PC-9 (cell line): Measurements from ENCODE around the gene RIC3. TPM values are rescaled to one million over a fixed set of nuclear protein-coding genes. Genes with fewer than 3 reads are reported as not detected.

Experiments
- BruUV-seq: library from RNA; stranded (reverse); fragments of 400-500 nt; replicated peaks from 2 replicates; lab custom pipeline; 2021; lab: Mats Ljungman, UMichigan
- CTCF ChIA-PET: fragments of 300-600 bp; sonication (Branson Sonifier 250); formaldehyde crosslinking; loops from one replicate; lab custom pipeline; 2022; ENCODE audit warnings: antibody characterized with exemption; lab: Charles Lee
- POLR2A ChIA-PET: fragments of 300-600 bp; sonication (Branson Sonifier 250); formaldehyde crosslinking; loops from one replicate; lab custom pipeline; 2022; ENCODE audit warnings: antibody characterized with exemption; ENCODE audit not compliant: unreplicated experiment; lab: Charles Lee
- DNase-seq, 2 experiments: peaks; one replicate each; pipeline versions ENCODE4 v3.0.0 to v3.0.0-alpha.2; 2015 to 2022; ENCODE audit warnings: mixed read lengths in 1 of 2
- H2AFZ ChIP-seq: fragments of 200-600 bp; sonication (generic); 2 replicates; pipeline ENCODE4 v1.8.1; 2017; ENCODE audit warnings: antibody characterized with exemption
- H3F3A ChIP-seq: fragments of 200-600 bp; sonication (generic); 2 replicates; pipeline ENCODE4 v1.8.1; 2017; ENCODE audit warnings: antibody characterized with exemption, mild to moderate bottlenecking, low read depth; ENCODE audit not compliant: insufficient read depth
- H3K27ac ChIP-seq: fragments of 200-600 bp; sonication (generic); 2 replicates; pipeline ENCODE4 v1.6.1; 2016; ENCODE audit warnings: mixed run types
- H3K27me3 ChIP-seq: fragments of 200-600 bp; sonication (generic); 2 replicates; pipeline ENCODE4 v1.6.1; 2016; ENCODE audit warnings: low read depth, mixed run types; ENCODE audit not compliant: insufficient read depth
- H3K36me3 ChIP-seq: fragments of 200-600 bp; sonication (generic); 2 replicates; pipeline ENCODE4 v1.6.1; 2016; ENCODE audit warnings: low read depth, mixed run types
- H3K4me1 ChIP-seq: fragments of 200-600 bp; sonication (generic); replicated peaks from 2 replicates; pipeline ENCODE4 v1.6.1; 2016; ENCODE audit warnings: mixed run types; ENCODE audit not compliant: insufficient read depth
- H3K4me2 ChIP-seq: fragments of 200-600 bp; sonication (generic); 2 replicates; pipeline ENCODE4 v1.6.1; 2017; ENCODE audit warnings: mixed run types
- H3K4me3 ChIP-seq: fragments of 200-600 bp; sonication (generic); 2 replicates; pipeline ENCODE4 v1.6.1; 2016; ENCODE audit warnings: mixed run types
- H3K79me2 ChIP-seq: fragments of 200-600 bp; sonication (generic); 2 replicates; pipeline ENCODE4 v1.6.1; 2017; ENCODE audit warnings: low read depth, mixed run types
- H3K9me2 ChIP-seq: fragments of 200-600 bp; sonication (generic); 2 replicates; pipeline ENCODE4 v1.8.1; 2017; ENCODE audit warnings: mild to moderate bottlenecking; ENCODE audit not compliant: insufficient read depth
- H3K9me3 ChIP-seq: fragments of 200-600 bp; sonication (generic); 2 replicates; pipeline ENCODE4 v1.8.1; 2016; ENCODE audit warnings: low read depth; ENCODE audit not compliant: insufficient read depth
- H4K20me1 ChIP-seq: fragments of 200-600 bp; sonication (generic); 2 replicates; pipeline ENCODE4 v1.8.1; 2017; ENCODE audit not compliant: insufficient read depth
- CTCF ChIP-seq: fragments of 200-600 bp; sonication (generic); conservative IDR thresholded peaks from 2 replicates; pipeline ENCODE4 v1.6.1; 2017; ENCODE audit warnings: mixed run types, antibody characterized with exemption, mild to moderate bottlenecking, moderate library complexity
- EZH2 ChIP-seq: fragments of 200-600 bp; sonication (generic); IDR thresholded peaks from 2 replicates; pipeline ENCODE4 v1.8.0; 2017; ENCODE audit warnings: antibody characterized with exemption, low read depth
- intact Hi-C: fragments of 100-400 bp; cut with micrococcal nuclease; formaldehyde crosslinking; loops from one replicate; pipeline ENCODE4 v1.10.0; 2022; ENCODE audit not compliant: unreplicated experiment
- total RNA-seq: library from RNA; stranded (reverse); gene quantifications from 2 replicates; pipeline ENCODE4 v1.2.3, GENCODE V29; 2021

Gene RIC3
- total RNA-seq, 1 experiment from 2014 or later: not detected

GRCh38 chr11:8156877-8157276 is 11.9 kb downstream of the RIC3 start:
- Histone ChIP-seq H3K36me3 (no peaks in the 10 kb centered on the region), H3K4me2 (no peak overlapping the region), H3K4me3 (no peak overlapping the region), H3K27ac (no peak overlapping the region), H4K20me1 (no peaks in the 10 kb centered on the region), H3F3A (no peaks in the 10 kb centered on the region), H3K4me1 (no peaks in the 10 kb centered on the region), H3K79me2 (no peaks in the 10 kb centered on the region), H3K9me3 (no peaks in the 10 kb centered on the region), H3K9me2 (no peaks in the 10 kb centered on the region), H2AFZ (no peak overlapping the region), H3K27me3 (no peaks in the 10 kb centered on the region)
- CTCF ChIA-PET: no interaction called here
- intact Hi-C loops: no loop called here
- no peak for DNase-seq
- TF ChIP-seq EZH2 (no peak), CTCF (no peak)
- no TSS peak for BruUV-seq
- POLR2A ChIA-PET: no interaction called here

- Histone ChIP-seq H2AFZ (no peak overlapping the region), H3K4me1 (no peaks in the 10 kb centered on the region), H3F3A (no peaks in the 10 kb centered on the region), H3K27me3 (peaks cover 16% of the 10 kb centered on the region), H3K27ac (no peak overlapping the region), H3K9me3 (no peaks in the 10 kb centered on the region), H3K79me2 (no peaks in the 10 kb centered on the region), H3K4me3 (no peak overlapping the region), H3K4me2 (no peak overlapping the region), H4K20me1 (no peaks in the 10 kb centered on the region), H3K9me2 (no peaks in the 10 kb centered on the region), H3K36me3 (no peaks in the 10 kb centered on the region)
- ChIA-PET POLR2A (no interaction called here), CTCF (no interaction called here)
- DNase-seq: no peak
- intact Hi-C loops: no loop called here
- no TSS peak for BruUV-seq
- TF ChIP-seq EZH2: no peak
- no peak for TF ChIP-seq CTCF
These were observed 19.1 kb downstream of the RIC3 start for GRCh38 chr11:8149726-8150125.

GRCh38 chr11:8138526-8138925 is 30.3 kb downstream of the RIC3 start:
- POLR2A ChIA-PET: no interaction called here
- CTCF ChIA-PET: no interaction called here

More at GRCh38 chr11:8138526-8138925, 30.3 kb downstream of the RIC3 start:
- H3K27me3 ChIP-seq: no peaks in the 10 kb centered on the region
- H3K36me3 ChIP-seq: no peaks in the 10 kb centered on the region
- H2AFZ ChIP-seq: no peak overlapping the region
- H3K9me2 ChIP-seq: no peaks in the 10 kb centered on the region
- no peak overlapping the region for H3K4me3 ChIP-seq
- no TSS peak for BruUV-seq
- no peaks in the 10 kb centered on the region for H4K20me1 ChIP-seq
- DNase-seq: no peak
- intact Hi-C loops: no loop called here
- no peaks in the 10 kb centered on the region for H3K79me2 ChIP-seq
- no peak for TF ChIP-seq CTCF
- no peaks in the 10 kb centered on the region for H3K9me3 ChIP-seq
- H3F3A ChIP-seq: no peaks in the 10 kb centered on the region
- H3K4me1 ChIP-seq: no peaks in the 10 kb centered on the region
- no peak overlapping the region for H3K4me2 ChIP-seq
- H3K27ac ChIP-seq: no peak overlapping the region
